OCI-LY1 (cell line): ENCODE measurements around the gene TPRA1.

Experiments used
- H2AFZ ChIP-seq: fragments of 200-600 bp; sonication (generic), shearing (Covaris generic); 2 replicates; pipeline ENCODE4 v1.6.0; 2014; ENCODE audit warnings: antibody characterized with exemption, mild to moderate bottlenecking, low read length
- H3F3A ChIP-seq: fragments of 200-600 bp; sonication (generic), shearing (Covaris generic); 2 replicates; pipeline ENCODE4 v1.6.0; 2014; ENCODE audit warnings: mild to moderate bottlenecking, antibody characterized with exemption, low read length, moderate library complexity; ENCODE audit not compliant: insufficient read depth
- H3K27ac ChIP-seq: fragments of 200-600 bp; sonication (generic); 2 replicates; pipeline ENCODE4 v1.5.1; 2014; ENCODE audit warnings: low read length, mixed run types, mild to moderate bottlenecking, low read depth; ENCODE audit not compliant: poor library complexity, severe bottlenecking
- H3K27me3 ChIP-seq: fragments of 200-600 bp; sonication (generic); 2 replicates; pipeline ENCODE4 v1.6.0; 2014; ENCODE audit warnings: antibody characterized with exemption, mild to moderate bottlenecking, low read length, moderate library complexity; ENCODE audit not compliant: insufficient read depth
- H3K36me3 ChIP-seq: fragments of 200-600 bp; sonication (generic); 2 replicates; pipeline ENCODE4 v1.6.1; 2014; ENCODE audit warnings: mild to moderate bottlenecking, antibody characterized with exemption, low read length, moderate library complexity, mixed read lengths; ENCODE audit not compliant: insufficient read depth
- H3K4me1 ChIP-seq: fragments of 200-600 bp; sonication (generic); 2 replicates; pipeline ENCODE4 v1.5.1; 2014; ENCODE audit warnings: mild to moderate bottlenecking, low read length, moderate library complexity; ENCODE audit not compliant: insufficient read depth, severe bottlenecking
- H3K4me2 ChIP-seq: fragments of 200-600 bp; sonication (generic), shearing (Covaris generic); 2 replicates; pipeline ENCODE4 v1.6.1; 2014; ENCODE audit warnings: low read length
- H3K4me3 ChIP-seq: fragments of 200-600 bp; sonication (generic); 2 replicates; pipeline ENCODE4 v1.5.1; 2014; ENCODE audit warnings: low read length, low read depth, mild to moderate bottlenecking, mixed read lengths; ENCODE audit not compliant: poor library complexity, severe bottlenecking
- H3K79me2 ChIP-seq: fragments of 200-600 bp; shearing (Covaris generic); 2 replicates; pipeline ENCODE4 v1.6.1; 2016; ENCODE audit warnings: mixed run types, low read length, mixed read lengths; ENCODE audit not compliant: insufficient read depth
- H3K9ac ChIP-seq: fragments of 200-600 bp; sonication (generic), shearing (Covaris generic); 2 replicates; pipeline ENCODE4 v1.6.1; 2014; ENCODE audit warnings: mild to moderate bottlenecking, low read length, mixed read lengths
- H3K9me2 ChIP-seq: fragments of 200-600 bp; sonication (generic), shearing (Covaris generic); 2 replicates; pipeline ENCODE4 v1.6.1; 2014; ENCODE audit warnings: low read depth, mild to moderate bottlenecking, low read length, mixed read lengths
- H3K9me3 ChIP-seq: fragments of 200-600 bp; shearing (Covaris generic); 2 replicates; pipeline ENCODE4 v1.6.1; 2014; ENCODE audit warnings: low read length, mixed read lengths
- H4K20me1 ChIP-seq: fragments of 200-600 bp; sonication (generic), shearing (Covaris generic); 2 replicates; pipeline ENCODE4 v1.6.0; 2016; ENCODE audit warnings: mild to moderate bottlenecking, low read length; ENCODE audit not compliant: insufficient read depth
- EZH2 ChIP-seq: fragments of 200-600 bp; sonication (generic), shearing (Covaris generic); IDR thresholded peaks from 2 replicates; pipeline ENCODE4 v1.8.0; 2017; ENCODE audit warnings: borderline replicate concordance, mixed run types, mild to moderate bottlenecking, antibody characterized with exemption, low read length, moderate library complexity, mixed read lengths
- TF ChIP-seq, protein P1 (sequence below): fragments of 200-600 bp; sonication (generic), shearing (Covaris generic); IDR thresholded peaks from 2 replicates; pipeline ENCODE4 v1.5.1; 2017; ENCODE audit warnings: mild to moderate bottlenecking, antibody characterized with exemption, low read length, moderate library complexity, mixed read lengths

TPRA1 gene

DNA sequence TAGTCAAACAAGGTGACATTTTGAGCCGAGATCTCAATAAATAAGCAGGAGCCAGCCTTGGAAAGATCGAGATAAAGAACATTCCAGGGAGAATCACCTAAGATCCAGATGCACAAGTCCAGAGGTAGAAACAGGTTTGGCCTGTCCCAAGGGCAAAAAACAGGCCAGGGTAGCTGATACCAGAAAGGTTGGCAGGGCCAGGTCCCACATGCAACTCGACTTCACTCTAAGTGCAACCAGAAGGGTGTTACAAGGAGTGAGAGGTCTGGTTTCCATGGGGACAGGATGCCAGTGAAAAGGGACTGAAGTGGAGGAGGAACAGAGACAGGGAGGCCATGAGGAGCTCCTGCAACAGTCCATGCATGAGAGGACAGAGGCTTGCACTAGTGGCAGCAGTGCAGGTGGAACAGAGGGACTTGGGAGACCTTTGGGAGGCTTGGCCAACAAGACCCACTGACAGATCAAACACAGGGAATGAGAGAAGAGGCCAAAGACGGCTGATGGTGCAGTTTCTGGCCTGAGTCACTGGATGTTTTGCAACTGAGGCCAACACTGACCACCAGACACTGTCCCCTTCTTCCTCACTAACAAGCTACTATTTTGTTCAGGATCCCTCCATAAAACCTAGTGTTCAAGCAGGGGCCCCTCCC is 5.2 kb downstream of the TPRA1 start:
- no peaks in the 10 kb centered on the region for H3K27me3 ChIP-seq
- H3K4me2 ChIP-seq = no peak overlapping the region
- H3K9me3 ChIP-seq = no peaks in the 10 kb centered on the region
- H4K20me1 ChIP-seq = no peaks in the 10 kb centered on the region
- peaks cover 14% of the 10 kb centered on the region for H3K4me1 ChIP-seq
- no peak overlapping the region for H2AFZ ChIP-seq
- no peaks in the 10 kb centered on the region for H3K9me2 ChIP-seq
- peaks cover 9% of the 10 kb centered on the region; the same call in 1 of the 2 replicates for H3K36me3 ChIP-seq
- H3K79me2 ChIP-seq = 0 out of 2 replicates have a peak, but pooled peaks cover 3% of the 10 kb centered on the region
- H3K4me3 ChIP-seq = no peak overlapping the region
- no peak overlapping the region for H3K9ac ChIP-seq
- no peak for TF ChIP-seq EZH2
- TF ChIP-seq, protein P1, sequence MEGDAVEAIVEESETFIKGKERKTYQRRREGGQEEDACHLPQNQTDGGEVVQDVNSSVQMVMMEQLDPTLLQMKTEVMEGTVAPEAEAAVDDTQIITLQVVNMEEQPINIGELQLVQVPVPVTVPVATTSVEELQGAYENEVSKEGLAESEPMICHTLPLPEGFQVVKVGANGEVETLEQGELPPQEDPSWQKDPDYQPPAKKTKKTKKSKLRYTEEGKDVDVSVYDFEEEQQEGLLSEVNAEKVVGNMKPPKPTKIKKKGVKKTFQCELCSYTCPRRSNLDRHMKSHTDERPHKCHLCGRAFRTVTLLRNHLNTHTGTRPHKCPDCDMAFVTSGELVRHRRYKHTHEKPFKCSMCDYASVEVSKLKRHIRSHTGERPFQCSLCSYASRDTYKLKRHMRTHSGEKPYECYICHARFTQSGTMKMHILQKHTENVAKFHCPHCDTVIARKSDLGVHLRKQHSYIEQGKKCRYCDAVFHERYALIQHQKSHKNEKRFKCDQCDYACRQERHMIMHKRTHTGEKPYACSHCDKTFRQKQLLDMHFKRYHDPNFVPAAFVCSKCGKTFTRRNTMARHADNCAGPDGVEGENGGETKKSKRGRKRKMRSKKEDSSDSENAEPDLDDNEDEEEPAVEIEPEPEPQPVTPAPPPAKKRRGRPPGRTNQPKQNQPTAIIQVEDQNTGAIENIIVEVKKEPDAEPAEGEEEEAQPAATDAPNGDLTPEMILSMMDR = no peak
- no peak overlapping the region for H3K27ac ChIP-seq
- no peaks in the 10 kb centered on the region for H3F3A ChIP-seq

DNA sequence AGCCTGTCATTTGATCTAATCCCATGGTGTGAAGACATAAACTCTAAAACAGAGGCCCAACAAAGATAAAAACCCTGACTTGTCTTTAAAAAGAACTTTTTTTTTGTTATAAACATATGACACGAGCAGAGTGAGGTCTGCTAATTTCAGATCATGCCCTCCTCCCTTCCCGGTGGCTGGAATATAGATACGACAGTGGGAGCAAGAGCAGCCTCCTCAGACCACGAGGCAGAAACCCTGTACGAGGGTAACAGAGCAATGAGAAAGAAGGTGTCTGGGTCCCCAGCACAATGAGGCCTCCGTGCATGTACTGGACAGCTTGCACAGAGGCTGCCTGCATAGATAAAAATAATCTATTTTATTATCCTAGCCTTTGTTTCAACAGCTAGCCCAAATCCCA is 5.8 kb downstream of the TPRA1 start:
- Histone ChIP-seq H3K9me3 (no peaks in the 10 kb centered on the region), H3K27me3 (no peaks in the 10 kb centered on the region), H3K9ac (no peak overlapping the region), H3K9me2 (no peaks in the 10 kb centered on the region), H2AFZ (no peak overlapping the region), H3K36me3 (peaks cover 15% of the 10 kb centered on the region; the same call in 1 of the 2 replicates), H3K27ac (no peak overlapping the region), H3K4me3 (no peak overlapping the region), H3K4me1 (peaks cover 13% of the 10 kb centered on the region), H3K79me2 (0 out of 2 replicates have a peak, but pooled peaks cover 3% of the 10 kb centered on the region), H3K4me2 (no peak overlapping the region), H3F3A (no peaks in the 10 kb centered on the region), H4K20me1 (no peaks in the 10 kb centered on the region)
- TF ChIP-seq, protein P1 = no peak
- TF ChIP-seq EZH2 = no peak

DNA sequence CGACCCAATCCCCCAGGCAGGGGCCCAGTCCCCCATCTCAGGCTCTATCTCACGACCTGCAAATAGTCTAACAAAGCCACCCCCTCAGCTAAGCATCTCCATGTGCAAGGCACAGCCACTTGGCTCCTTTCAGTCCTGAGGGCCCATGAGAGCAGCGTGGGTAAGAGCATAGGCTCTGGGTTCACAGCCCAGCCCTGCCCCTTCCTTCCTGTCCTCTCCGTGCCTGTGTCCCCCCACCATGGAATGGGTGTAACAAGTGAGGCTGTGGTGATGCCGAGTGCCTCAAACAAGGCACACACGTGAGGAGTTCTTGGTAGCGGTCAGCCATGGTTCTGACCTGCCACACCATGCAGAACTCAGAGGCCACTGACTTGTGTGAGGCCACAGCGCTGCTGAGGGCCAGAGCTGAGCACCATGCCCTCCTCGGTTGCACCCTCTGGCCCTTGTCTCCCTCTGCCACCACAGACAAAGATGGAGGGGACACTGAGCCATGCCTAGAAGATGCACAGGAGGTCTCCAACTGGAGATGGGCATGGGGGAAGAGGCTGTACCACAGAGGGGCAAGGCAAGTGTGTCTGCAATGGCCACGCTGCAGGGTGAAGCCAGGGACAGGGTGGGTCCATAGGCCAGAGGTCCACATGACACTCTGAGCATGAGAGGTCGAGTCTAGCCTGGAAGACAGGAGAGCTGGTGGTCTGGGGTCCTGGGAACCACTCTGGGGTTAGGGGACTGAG is 10.0 kb downstream of the TPRA1 start:
- H3K9me2 ChIP-seq = no peaks in the 10 kb centered on the region
- peaks cover 30% of the 10 kb centered on the region; the same call in 1 of the 2 replicates for H3K36me3 ChIP-seq
- no peaks in the 10 kb centered on the region for H3K27me3 ChIP-seq
- no peaks in the 10 kb centered on the region for H3K79me2 ChIP-seq
- no peak for TF ChIP-seq EZH2
- H3K4me1 ChIP-seq = peaks cover 2% of the 10 kb centered on the region
- H3K27ac ChIP-seq = no peak overlapping the region
- H3K9me3 ChIP-seq = no peaks in the 10 kb centered on the region
- H3K4me2 ChIP-seq = no peak overlapping the region
- no peaks in the 10 kb centered on the region for H3F3A ChIP-seq
- no peak overlapping the region for H3K4me3 ChIP-seq
- no peaks in the 10 kb centered on the region for H4K20me1 ChIP-seq
- H2AFZ ChIP-seq = no peak overlapping the region
- H3K9ac ChIP-seq = no peak overlapping the region
